ENCODE results near the gene TSPAN2. TPM values are rescaled to one million over a fixed set of nuclear protein-coding genes. Genes with fewer than 3 reads are reported as not detected.

The TSPAN2 gene
- total RNA-seq, 4 donors from 2014 or later = 1.0 to 5.1 (median 2.2) TPM

GRCh38 chr1:115012434-115012833 lies 76.9 kb downstream of the TSPAN2 start:
- TF ChIP-seq CTCF (IDR thresholded peaks at IDR 0.05; ENCODE audit: low read depth) = no peak

GRCh38 chr1:115012006-115012405 lies 77.3 kb downstream of the TSPAN2 start:
- no peak for TF ChIP-seq CTCF (IDR thresholded peaks at IDR 0.05; ENCODE audit: low read depth)

GRCh38 chr1:115006191-115006590 lies 83.1 kb downstream of the TSPAN2 start:
- no peak for TF ChIP-seq CTCF (IDR thresholded peaks at IDR 0.05; ENCODE audit: low read depth)

Other genes with a start within 250 kb of the TSPAN2 start
- under 1 TPM in 2 of 4 donors, not detected in 2; 0.33 to 0.44 TPM for gene SYCP1, start 234.6 kb downstream of the TSPAN2 start, total RNA-seq
- gene TSHB, start 59.7 kb downstream of the TSPAN2 start, total RNA-seq = not detected
- gene NGF, start 248.7 kb upstream of the TSPAN2 start, total RNA-seq = 1 to 10 TPM; 1.5 to 2.3 (median 2.1) TPM